ELR (cell line): ENCODE measurements around the gene HCK.

Experiments
- DNase-seq: peaks from one replicate; pipeline ENCODE4 v3.0.0-alpha.2; 2015; ENCODE audit warnings: low read depth

The HCK gene

DNA sequence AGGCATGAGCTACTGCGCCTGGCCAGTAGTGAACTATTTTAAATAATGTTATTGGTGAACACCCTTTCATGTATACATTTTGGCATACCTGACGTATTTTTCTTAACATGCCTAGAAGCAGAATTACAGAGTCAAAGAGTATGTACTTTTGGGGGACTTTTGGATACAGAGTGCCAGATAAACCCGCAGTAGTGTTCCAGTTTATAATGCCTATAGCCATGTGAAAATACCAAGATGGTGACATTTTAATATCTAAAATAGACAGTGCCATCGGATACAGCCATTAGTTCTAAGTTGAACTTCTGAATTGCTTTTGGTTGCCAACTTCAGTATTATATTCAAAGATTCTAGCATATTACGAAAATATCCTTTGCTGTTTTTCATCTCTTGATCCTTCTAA, 77.8 kb downstream of the HCK start:
- no peak for DNase-seq

DNA sequence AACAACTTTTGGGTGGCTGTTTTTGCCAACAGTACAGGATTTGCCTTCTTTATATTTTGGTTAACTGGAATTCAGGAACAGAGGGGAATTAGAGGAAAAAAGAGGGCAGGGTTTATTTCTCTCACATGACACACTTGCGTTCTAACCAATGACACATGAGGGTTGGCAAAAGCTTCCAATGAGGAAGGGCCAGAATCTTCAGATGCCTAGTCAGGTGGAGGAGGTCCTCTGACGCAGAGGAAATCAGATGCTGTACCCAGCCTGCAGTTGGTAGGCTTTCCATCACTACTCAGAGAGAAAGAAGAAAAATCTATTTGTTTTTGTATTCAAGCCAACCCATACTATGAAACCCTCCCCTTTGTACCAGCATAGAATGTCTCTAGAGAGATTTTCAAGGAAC, 78.3 kb downstream of the HCK start:
- DNase-seq: no peak

DNA sequence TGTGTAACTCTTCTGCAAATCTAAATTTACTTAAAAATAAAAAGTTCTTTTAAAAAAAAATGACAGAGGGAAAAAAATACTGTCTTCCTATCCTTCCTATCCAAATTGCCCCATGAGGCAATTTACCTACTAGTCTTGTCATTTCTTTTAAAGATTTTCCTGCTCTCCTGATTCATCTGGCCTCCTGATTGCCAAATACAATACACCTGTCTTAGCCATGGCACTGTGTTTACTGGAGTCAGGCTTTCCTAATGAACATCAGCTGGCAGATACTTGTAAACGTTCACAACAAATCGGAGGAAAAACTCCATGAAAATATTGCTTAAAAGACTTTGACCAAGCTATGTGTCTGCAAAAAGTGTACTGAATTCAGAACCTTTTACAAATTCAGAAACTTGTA, 78.9 kb downstream of the HCK start:
- no peak for DNase-seq

DNA sequence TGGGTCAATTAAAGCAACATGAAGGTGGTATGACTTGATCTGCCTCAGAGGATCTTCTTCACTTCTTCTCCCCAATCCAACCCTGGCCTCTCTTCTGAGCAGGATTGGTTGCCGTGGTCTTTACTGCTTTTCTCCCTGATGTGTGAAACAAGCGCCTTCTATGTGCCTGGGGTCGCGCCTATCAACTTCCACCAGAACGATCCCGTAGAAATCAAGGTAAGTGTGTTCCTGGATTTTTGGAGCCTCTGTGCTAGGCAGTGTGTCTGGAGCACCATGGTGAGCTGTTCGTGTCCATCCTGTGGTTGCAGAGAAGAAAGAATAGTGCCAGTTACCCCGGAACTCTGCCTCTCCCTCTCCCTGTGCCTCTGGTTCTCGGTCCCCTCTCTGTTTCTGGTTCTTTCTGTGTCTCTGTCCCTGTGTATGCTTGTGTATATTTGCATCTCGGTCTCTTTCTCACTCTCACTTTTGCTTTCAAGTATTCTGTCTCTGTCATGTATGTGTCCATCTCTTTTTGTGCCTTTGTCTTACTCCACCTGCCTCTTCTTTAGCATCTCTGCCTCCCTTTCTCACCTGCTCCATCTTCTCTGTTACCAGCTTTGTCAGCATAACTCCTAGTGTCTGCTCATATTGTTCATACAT, 81.0 kb downstream of the HCK start:
- DNase-seq: no peak

DNA sequence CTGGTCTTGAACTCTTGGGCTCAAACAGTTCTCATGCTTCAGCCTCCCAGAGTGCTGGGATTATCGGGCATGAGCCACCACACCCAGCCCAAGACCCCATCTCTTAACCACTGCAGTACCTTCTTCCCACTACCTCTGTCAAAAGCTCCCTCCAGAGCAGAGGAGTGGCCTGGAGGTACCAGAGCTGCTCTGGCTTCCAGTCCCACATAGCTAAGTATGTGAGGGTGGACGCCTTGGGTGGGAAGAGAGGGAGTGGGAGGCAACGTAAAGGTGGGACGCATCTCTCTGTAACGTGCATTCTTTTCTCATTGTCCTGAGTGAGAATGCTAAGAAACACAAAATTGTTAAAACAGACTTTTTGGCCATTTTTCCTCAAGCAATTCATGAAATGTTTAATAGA, 82.0 kb downstream of the HCK start:
- DNase-seq: no peak

DNA sequence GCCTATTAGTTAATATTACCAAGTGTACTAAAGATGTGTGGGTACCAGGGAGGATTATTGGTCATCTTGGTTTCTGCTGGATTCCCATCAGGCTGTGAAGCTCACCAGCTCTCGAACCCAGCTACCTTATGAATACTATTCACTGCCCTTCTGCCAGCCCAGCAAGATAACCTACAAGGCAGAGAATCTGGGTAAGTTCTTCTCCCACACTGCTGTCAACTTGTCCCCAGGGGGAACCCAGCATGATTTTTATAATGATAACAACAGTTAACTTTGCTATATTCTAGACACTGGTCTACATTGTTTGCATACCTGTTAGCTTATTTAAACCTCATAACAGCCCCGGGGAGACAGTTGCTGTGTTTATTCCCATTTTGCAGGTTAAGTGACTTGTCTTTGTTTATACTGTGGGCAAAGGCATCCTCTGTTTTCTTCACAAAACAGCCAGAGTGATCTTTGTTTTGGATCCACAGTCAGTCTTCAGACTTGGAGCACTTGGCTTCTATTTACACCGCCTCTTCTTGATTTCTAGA, 84.0 kb downstream of the HCK start:
- no peak for DNase-seq

DNA sequence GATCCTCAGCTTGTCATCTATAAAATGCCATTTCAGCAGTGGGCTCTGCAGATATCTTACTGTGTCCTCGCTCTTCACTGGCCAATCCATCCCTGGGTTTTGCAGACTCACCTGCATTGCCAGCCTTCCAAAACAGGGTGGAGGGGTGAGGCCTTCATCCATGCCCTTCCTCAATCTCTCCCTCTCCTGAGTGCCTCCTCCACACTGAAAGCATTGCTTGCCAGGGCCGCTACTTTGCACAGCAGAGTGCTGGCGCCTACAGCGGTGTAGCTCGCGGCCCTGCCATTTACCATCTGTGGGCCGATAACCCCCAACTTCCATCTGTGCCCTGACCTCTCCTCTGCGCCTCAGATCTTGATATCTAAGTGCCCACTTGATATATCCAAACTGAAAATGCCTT, 86.9 kb downstream of the HCK start:
- DNase-seq: no peak

DNA sequence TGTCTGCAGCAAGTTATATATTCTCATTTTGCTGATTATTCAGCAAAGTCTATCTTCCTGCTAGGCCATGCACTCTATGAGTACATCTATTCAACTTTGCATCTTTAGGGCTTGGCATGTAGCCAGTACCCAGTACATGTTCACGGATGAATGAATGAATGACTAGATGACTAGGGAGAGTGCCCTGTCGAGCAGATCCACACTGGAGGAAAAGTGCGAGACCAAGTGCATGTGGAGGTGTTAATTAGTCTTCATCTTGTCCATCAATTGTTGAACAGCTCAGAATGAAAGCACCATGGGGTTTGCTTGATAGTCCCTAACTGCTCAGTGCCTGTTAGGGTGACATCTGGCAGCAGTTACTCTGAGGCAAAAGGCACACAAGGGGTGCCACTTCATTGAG, 87.9 kb downstream of the HCK start:
- no peak for DNase-seq

DNA sequence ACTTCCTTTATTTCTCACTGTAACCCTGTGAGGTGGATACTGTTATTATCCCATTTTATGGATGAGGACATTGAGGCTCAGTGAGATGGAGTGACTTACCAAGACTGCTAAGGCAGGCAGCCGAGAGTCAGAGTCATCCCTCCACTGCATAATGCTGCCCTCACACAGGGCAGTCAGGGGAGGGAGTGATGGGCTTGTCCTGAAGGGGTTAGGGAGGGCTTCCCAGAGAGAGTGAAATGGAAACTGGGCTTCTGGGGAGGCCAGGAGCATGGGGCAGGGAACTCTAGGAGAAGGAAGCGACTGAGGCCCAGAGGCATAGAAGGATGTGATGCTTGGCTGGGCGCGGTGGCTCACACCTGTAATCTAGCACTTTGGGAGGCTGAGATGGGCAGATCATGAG, 88.6 kb downstream of the HCK start:
- DNase-seq: no peak

DNA sequence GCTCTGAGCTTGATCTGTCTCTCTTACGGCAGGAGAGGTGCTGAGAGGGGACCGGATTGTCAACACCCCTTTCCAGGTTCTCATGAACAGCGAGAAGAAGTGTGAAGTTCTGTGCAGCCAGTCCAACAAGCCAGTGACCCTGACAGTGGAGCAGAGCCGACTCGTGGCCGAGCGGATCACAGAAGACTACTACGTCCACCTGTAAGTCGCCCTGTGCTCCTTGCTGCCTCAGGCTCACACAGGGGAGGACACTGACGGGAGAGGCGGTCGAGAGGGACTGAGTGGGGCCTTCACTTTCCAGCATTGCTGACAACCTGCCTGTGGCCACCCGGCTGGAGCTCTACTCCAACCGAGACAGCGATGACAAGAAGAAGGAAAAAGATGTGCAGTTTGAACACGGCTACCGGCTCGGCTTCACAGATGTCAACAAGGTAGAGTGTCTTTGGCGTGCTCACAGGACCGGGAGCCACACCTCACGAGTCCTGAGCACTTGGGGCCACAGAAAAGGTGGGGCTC, 89.5 kb downstream of the HCK start:
- no peak for DNase-seq

DNA sequence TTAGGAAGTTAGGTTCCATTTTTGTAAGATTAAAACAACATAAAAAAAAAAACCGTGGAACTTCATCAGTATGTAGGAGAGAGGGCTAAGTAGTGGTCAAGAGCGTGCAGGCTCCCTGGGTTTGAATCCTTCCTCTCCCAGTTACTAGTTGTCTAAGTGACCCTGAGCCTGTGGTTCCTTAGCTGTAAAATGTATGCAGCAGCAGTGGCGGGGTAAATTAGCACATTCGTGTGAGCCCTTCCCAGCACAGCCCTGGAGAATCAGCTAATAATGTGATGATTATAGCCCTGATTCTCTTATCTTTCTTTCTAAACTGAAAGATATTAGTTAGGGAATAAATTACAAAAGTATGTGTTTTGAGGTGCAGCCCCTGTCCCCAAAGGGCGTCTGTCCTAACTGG, 90.0 kb downstream of the HCK start:
- DNase-seq: no peak

DNA sequence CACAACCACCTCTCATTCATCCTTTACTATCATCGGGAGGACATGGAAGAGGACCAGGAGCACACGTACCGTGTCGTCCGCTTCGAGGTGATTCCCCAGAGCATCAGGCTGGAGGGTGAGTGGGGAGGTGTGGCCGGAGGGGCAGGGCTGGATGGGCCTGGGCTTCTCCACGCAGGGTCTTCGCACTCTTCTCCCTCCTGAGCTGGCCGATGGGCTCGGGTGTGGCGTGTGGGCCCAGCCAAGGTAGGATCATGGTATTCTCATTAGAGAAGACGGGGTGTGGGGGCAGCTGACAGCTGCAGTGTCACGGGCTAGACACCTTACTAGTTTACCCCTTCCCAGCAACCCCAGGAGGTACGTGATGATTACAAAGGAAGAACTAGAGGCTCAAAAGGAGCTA, 90.9 kb downstream of the HCK start:
- DNase-seq: no peak

DNA sequence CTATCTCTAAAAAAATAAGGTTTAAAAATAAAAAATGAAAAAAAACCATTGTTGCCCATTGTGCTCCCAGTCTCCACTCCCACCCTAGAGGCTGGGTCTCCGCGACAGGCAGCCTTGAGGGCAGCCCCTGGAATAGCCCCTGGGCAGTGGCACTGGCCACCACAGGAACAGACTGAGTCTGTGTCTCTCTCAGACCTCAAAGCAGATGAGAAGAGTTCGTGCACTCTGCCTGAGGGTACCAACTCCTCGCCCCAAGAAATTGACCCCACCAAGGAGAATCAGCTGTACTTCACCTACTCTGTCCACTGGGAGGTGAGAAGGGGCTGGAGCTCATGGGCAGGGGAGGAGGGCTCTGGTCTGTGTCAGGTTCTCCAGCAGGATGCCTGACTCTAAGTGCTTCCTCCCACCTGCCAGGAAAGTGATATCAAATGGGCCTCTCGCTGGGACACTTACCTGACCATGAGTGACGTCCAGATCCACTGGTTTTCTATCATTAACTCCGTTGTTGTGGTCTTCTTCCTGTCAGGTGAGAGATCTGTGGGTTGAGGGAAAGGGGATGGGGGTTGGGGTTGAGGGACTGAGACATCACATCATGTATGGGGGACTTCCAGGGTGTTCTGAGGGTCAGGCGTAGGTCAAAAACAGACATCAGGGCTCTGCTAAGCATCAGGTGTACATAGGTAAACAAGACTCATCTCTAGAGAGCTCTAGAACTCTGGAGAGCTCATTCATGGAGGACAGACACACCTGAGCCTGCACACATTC, 93.0 kb downstream of the HCK start:
- DNase-seq: no peak

DNA sequence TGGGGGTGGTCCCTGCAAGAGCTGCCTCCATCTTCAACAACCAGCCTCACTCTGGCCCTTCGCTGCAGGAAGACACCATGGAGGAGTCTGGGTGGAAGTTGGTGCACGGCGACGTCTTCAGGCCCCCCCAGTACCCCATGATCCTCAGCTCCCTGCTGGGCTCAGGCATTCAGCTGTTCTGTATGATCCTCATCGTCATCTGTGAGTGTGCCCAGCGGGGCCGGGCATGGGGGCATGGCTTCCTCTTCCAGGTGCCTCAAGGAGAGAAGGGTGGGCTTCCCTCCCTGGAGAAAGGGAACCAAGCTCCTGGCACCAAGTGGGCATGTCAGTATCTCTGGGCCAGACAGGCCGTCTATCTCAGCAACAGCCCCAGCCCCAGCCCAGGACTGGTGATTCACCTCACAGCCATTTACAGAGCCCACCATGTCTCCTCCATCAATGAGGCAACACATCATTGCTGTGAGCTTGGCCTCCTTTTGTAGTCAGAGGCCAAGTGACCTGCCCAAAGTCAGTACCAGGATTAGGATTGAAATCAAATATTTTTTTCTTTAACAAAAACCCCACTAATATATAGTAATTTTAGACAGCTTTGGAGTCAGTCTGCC, 97.6 kb downstream of the HCK start:
- DNase-seq: peak; percentile 29

DNA sequence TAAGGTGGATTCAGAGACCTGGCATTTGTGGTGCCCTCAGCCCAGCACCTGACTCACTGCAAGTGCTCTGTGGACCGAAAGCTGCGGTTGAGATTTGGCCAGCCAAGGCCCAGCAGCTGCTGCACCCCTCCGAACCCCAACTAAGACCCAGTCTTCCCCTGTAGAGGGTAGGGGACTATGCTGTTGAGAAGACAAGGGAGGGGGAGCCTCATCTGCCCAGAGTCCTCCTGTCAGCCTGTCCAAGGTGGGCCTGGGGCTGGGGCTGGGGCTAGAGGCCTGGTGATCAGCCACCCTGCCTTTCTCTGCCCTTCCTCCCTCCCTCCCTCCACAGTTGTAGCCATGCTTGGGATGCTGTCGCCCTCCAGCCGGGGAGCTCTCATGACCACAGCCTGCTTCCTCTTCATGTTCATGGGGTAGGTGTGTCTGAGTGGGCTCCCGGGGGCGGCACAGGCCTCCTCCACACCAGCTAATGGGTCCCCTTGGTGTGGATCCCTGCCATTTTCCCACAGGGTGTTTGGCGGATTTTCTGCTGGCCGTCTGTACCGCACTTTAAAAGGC, 98.3 kb downstream of the HCK start:
- DNase-seq: no peak
